AG04450 (cell line): Measurements from ENCODE around the gene OLR1. TPM values are rescaled to one million over a fixed set of nuclear protein-coding genes. Genes with fewer than 3 reads are reported as not detected.
"Not testable (repeated sequence)": the region's sequence is repeated elsewhere in the genome, so short reads cannot be mapped to it uniquely, and the experiment has no call there.

Source experiments
- CTCF ChIA-PET: fragments of 300-600, 350-600 bp; formaldehyde crosslinking; extraction: SDS; loops from one replicate; lab custom pipeline; 2022; ENCODE audit warnings: antibody characterized with exemption, inconsistent platforms; lab: Charles Lee
- POLR2A ChIA-PET: fragments of 350-600 bp; formaldehyde crosslinking; extraction: SDS; loops from one replicate; lab custom pipeline; 2021; ENCODE audit warnings: antibody characterized with exemption, inconsistent platforms; lab: Yijun Ruan, JAX
- DNase-seq: peaks from one replicate; pipeline ENCODE4 v3.0.0-alpha.2; 2011; ENCODE audit warnings: low read depth, low spot score
- H3K27ac ChIP-seq: one replicate; pipeline ENCODE4 v1.5.1; 2012; ENCODE audit warnings: low read depth, low read length, control low read depth
- H3K27me3 ChIP-seq: one replicate; pipeline ENCODE4 v1.6.0; 2012; ENCODE audit warnings: low read length; ENCODE audit not compliant: control insufficient read depth, insufficient read depth
- H3K4me3 ChIP-seq: 2 replicates; pipeline ENCODE4 v1.5.1; 2011; ENCODE audit warnings: mild to moderate bottlenecking, low read depth, low read length, control low read depth
- H3K9me3 ChIP-seq: 2 replicates; pipeline ENCODE4 v1.5.1; 2012; ENCODE audit warnings: low read length; ENCODE audit not compliant: control insufficient read depth, insufficient read depth
- polyA minus RNA-seq: library from RNA; depleted of rRNA, polyadenylated mRNA; stranded (reverse); fragments of >200 nt; gene quantifications from 2 replicates; pipeline ENCODE4 v1.2.3, GENCODE V29; 2011; rRNA and poly(A)+ RNA removed
- polyA plus RNA-seq: library from polyadenylated mRNA; depleted of rRNA; stranded (reverse); fragments of >200 nt; gene quantifications from 2 replicates; pipeline ENCODE4 v1.2.3, GENCODE V29; 2011; rRNA removed
- TF ChIP-seq, protein P1 (sequence below): IDR thresholded peaks from 2 replicates; pipeline ENCODE4 v1.5.1; 2011; ENCODE audit warnings: low read depth, low read length, control low read depth, inconsistent platforms

Gene OLR1
- polyA plus RNA-seq (13.0 and 15.3 TPM in 2 replicates), polyA minus RNA-seq (3.4 and 6.0 TPM in 2 replicates)

DNA sequence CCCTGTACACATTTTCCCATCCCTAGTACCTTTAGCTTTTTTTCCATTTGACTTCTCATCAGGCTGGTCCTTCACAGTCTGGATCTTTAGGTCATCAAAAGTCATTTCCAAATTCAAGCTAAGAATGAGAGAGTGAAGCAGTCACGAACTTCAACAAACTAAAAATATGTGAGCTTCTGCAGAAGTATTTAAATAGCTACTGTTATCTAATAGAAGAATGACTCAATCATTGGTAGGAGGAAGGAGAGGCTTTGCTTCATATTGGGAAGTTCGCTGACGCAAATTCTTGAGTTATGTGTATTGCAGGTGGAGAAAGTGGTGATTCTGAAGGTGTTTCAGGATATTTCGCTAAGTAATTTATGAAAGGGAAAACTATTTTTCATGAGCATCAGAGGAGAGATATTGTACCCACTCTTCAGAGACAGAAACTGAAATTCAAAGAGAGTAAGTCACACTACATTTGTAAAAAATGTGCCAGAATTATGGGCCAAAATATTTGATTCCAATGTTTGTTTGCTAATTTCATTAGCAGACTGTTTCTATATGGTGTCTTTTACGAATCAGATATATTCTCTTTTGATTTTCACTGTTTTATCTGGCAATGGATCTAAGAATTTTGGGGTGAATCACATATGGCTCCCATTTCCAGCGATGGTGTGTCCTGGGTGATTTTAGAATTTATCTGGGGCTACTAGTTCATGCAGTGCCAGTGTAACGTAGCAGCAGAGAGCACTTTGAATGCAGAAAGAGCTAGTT, at the start of gene OLR1:
Gene OLR1 (minus strand): TSS at position 160 of the 756 bp plus-strand sequence. CDS start 55 bp downstream, at position 105.
- POLR2A ChIA-PET = interaction anchor here (1.2 kb wide), 1 partner anchor 12 kb away, joined by 6 read pairs; no protein-coding TSS in a partner anchor
- no peak within 1 kb of the TSS for H3K4me3 ChIP-seq
- H3K27ac ChIP-seq = no peak within 1 kb of the TSS
- DNase-seq = no peak
- CTCF ChIA-PET = interaction anchor here (0.8 to 1.8 kb wide), 5 partner anchors 9 to 162 kb away, joined by 3 to 10 read pairs (median 4); partner anchors contain the start of gene CLEC12B
- H3K27me3 ChIP-seq = no peaks in the 10 kb centered on the region
- no peaks in the 10 kb centered on the region for H3K9me3 ChIP-seq
- TF ChIP-seq, protein P1, sequence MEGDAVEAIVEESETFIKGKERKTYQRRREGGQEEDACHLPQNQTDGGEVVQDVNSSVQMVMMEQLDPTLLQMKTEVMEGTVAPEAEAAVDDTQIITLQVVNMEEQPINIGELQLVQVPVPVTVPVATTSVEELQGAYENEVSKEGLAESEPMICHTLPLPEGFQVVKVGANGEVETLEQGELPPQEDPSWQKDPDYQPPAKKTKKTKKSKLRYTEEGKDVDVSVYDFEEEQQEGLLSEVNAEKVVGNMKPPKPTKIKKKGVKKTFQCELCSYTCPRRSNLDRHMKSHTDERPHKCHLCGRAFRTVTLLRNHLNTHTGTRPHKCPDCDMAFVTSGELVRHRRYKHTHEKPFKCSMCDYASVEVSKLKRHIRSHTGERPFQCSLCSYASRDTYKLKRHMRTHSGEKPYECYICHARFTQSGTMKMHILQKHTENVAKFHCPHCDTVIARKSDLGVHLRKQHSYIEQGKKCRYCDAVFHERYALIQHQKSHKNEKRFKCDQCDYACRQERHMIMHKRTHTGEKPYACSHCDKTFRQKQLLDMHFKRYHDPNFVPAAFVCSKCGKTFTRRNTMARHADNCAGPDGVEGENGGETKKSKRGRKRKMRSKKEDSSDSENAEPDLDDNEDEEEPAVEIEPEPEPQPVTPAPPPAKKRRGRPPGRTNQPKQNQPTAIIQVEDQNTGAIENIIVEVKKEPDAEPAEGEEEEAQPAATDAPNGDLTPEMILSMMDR = no peak

DNA sequence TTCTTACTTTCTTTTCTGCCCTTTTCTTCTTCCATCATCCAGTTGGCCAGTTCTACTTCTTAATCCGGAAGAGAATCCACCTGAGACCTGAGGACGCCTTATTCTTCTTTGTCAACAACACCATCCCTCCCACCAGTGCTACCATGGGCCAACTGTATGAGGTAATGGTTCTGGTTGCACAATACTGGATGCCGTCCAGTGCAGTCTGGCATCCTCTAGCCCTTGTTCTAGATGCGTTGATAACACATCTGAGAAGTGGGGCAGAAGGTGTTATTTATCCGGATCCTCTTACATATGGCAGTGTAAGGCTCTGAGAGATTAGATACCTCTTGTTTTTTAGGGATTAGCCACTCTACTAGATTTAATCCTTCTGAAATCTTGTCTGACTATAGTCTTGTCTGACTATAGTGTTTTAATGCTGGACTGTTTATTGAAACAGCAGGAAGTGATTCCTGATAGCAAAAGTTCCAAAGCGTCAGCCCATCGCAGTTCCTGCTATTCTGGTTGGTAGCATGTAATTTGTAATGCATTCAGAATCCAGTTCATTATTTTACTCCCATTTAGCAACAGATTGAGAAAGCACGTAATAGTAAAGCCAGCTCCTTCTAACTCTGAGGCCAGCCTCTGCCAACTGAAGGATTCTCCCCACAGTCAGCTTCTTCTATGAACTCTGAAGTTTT, 48.6 kb upstream of the OLR1 start:
- Histone ChIP-seq H3K27ac (no peak overlapping the region), H3K27me3 (no peaks in the 10 kb centered on the region), H3K9me3 (no peaks in the 10 kb centered on the region; the same call in 1 of the 2 replicates), H3K4me3 (no peak overlapping the region)
- POLR2A ChIA-PET = no interaction called here
- no peak for DNase-seq
- TF ChIP-seq, protein P1 = no peak
- CTCF ChIA-PET = interaction anchor here (0.7 to 4.4 kb wide), 2 partner anchors 16 to 67 kb away, joined by 4 to 38 read pairs; no protein-coding TSS in a partner anchor

DNA sequence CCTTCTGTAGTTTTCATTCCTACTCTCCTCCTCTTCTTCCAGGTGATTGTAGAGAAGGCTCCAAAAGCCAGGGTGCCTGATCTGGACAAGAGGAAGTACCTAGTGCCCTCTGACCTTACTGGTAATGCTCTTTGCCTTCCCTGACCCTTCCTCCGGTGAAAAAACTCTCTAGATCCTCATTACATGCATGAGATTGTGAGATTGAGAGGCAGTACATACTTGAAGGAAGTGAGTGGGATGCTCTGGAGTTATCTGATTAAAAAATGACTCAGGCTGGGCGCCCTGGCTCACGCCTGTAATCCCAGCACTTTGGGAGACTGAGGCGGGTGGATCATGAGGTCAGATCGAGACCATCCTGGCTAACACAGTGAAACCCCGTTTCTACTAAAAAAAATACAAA, 46.1 kb upstream of the OLR1 start:
- TF ChIP-seq, protein P1 = no peak
- H3K27me3 ChIP-seq = no peaks in the 10 kb centered on the region
- CTCF ChIA-PET = interaction anchor here (0.7 to 3.8 kb wide), 2 partner anchors 18 to 213 kb away, joined by 4 to 22 read pairs; no protein-coding TSS in a partner anchor
- H3K9me3 ChIP-seq = no peaks in the 10 kb centered on the region
- POLR2A ChIA-PET = interaction anchor here (0.6 kb wide), 1 partner anchor 63 kb away, joined by 3 read pairs; no protein-coding TSS in a partner anchor
- no peak overlapping the region for H3K27ac ChIP-seq
- H3K4me3 ChIP-seq = no peak overlapping the region
- no peak for DNase-seq

DNA sequence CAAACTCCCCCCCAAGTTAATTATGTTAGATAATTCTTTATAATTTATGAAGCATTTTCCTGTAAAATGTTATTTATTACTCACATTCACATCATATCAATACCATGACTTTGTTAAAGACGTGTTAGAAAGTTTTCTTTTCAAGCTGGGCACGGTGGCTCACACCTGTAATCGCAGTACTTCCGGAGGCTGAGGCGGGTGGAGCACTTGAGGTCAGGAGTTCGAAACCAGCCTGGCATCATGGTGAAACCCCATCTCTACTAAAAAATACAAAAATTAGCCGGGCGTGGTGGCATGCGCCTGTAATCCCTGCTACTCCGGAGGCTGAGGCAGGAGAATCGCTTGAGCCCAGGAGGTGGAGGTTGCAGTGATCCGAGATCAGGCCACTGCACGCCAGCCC, 44.0 kb upstream of the OLR1 start:
- DNase-seq, H3K27ac ChIP-seq, H3K4me3 ChIP-seq, H3K9me3 ChIP-seq, H3K27me3 ChIP-seq: not testable (repeated sequence)
- POLR2A ChIA-PET = interaction anchor here (0.7 kb wide), 2 partner anchors 30 to 508 kb away, joined by 3 to 5 read pairs; no protein-coding TSS in a partner anchor
- CTCF ChIA-PET = interaction anchor here (1.2 to 3.8 kb wide), 4 partner anchors 20 to 465 kb away, joined by 4 to 22 read pairs (median 4); no protein-coding TSS in a partner anchor

DNA sequence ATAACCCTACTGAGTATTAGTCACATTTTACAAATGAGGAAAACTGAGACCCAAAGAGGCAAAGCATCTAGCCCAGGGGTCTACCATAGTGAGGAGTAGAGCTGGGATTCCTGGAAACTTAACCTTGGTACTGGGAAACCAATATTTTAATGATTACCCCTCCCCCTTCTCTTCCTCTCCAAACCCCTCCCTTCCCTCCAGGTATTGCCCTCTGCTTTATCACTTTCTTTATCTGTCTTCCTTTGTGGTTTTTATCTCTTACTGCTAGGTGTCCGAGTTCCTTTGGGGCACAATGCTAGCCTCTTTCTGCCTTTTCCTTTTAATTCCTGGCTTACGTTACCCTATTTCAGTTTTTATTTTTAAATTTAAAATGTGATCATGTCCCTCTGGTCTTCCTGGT, 43.5 kb upstream of the OLR1 start:
- no peaks in the 10 kb centered on the region; the same call in 1 of the 2 replicates for H3K9me3 ChIP-seq
- TF ChIP-seq, protein P1 = no peak
- H3K27ac ChIP-seq = no peak overlapping the region
- no peak for DNase-seq
- CTCF ChIA-PET = interaction anchor here (1.6 to 4.4 kb wide), 2 partner anchors 21 to 63 kb away, joined by 11 to 36 read pairs; no protein-coding TSS in a partner anchor
- H3K4me3 ChIP-seq = peak overlapping the region; percentile 100
- POLR2A ChIA-PET = interaction anchor here (0.7 kb wide), 1 partner anchor 508 kb away, joined by 3 read pairs; no protein-coding TSS in a partner anchor
- H3K27me3 ChIP-seq = no peaks in the 10 kb centered on the region
